Loucy (cell line): Measurements from ENCODE around the gene MARCHF9.

Experiments used
- CTCF ChIP-seq: fragments of 200-600 bp; sonication (generic); conservative IDR thresholded peaks from 2 replicates; pipeline ENCODE4 v1.5.1; 2014; ENCODE audit warnings: mild to moderate bottlenecking, antibody characterized with exemption, low read length
- EZH2phosphoT487 ChIP-seq: fragments of 200-600 bp; IDR thresholded peaks from 2 replicates; pipeline ENCODE4 v1.6.1; 2018; ENCODE audit warnings: antibody characterized with exemption, mild to moderate bottlenecking, moderate library complexity, borderline replicate concordance

GRCh38 chr12:57766464-57767304, 11.8 kb downstream of the MARCHF9 start, which contains the start of gene CYP27B1:
- no peak for TF ChIP-seq CTCF
- TF ChIP-seq EZH2phosphoT487, result no peak
